HG03469 (cell line): ENCODE data around the gene SLC38A3.
A peak's percentile ranks its signal among the peaks of the same experiment; 100 is the strongest.
"Not testable (repeated sequence)": the region's sequence is repeated elsewhere in the genome, so short reads cannot be mapped to it uniquely, and the experiment has no call there.

Experiments
- ATAC-seq: cut with Tn5 transposase; IDR thresholded peaks from one replicate; pipeline ENCODE4 v1.9.1; 2021; ENCODE audit warnings: mild to moderate bottlenecking, moderate library complexity, moderate number of reproducible peaks; ENCODE audit not compliant: unreplicated experiment

SLC38A3 gene

DNA sequence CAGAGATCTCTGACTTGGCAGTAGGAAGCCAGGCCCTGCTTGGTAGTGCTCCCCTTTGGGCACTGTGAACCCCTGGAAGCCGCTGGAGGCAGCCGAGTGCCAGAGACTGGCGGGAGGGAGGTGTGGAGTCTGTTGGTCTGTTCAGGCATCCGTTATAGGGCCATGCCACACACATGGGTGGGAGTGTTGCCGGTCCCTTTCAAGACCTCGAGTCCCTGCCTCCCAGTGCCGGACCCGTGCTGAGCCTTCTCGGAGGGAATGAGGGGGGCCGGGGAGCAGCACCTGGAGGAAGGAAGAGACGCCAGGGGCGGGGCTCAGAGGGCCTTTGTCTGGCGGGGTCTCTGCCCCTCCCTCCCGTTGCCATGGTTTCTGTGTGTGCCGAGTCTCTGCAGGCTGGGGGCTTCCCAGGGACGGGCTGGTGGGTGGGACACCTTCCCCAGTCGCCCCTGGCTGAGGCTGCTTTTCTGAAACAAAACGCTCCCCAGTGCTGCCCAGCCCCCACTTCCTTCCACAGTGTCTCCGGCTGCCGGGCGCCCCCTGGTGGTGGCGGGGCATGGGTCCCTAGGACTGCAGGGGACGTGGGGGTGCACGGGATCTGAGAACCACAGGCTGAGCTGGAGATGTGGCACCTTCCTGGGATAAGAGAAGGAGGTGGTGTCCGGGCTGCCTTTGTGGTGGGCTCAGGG is 40.9 kb downstream of the SLC38A3 start:
- ATAC-seq = peak; percentile 24

DNA sequence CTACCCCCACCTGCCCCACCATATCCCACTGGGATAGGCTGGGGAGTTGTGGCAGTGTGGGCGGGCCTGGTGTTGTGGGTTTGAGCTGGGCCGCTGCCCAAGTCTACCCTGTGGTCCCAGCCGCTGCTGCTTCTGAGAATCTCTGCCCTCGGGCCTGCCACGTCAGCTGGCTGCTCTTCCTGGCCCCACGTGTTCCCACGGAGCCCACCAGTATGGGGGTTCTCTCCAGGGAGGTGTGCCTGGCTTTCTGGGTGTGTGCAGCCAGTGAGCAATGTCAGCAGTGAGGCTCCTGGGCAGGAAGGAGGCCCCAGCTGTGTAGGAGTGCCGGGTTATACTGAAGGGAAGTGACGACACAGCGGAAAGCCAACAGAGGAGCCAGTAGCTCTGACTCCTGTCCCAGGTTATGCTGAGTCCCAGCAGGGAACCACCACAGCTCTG is 41.5 kb downstream of the SLC38A3 start:
- peak; percentile 50 for ATAC-seq

DNA sequence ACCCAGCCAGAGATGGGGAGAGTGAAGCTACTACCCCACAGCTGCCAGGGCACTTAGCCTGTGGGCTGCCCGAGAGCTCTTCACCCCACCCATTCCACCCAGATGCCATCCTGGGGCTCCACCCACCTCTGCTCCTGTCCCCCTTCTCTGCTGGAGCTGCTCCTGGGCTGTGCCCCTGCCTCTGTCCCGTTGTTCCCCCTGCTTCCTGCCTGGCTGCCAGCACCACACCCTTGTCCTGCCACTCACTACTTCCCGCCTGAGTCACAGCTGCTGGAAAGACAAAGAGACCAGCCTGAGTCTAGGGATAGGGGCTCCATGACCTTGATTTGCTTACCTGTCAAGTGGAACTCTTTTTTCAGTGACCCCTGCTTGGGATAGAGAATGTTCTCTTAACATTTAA is 43.3 kb downstream of the SLC38A3 start:
- ATAC-seq = no peak

DNA sequence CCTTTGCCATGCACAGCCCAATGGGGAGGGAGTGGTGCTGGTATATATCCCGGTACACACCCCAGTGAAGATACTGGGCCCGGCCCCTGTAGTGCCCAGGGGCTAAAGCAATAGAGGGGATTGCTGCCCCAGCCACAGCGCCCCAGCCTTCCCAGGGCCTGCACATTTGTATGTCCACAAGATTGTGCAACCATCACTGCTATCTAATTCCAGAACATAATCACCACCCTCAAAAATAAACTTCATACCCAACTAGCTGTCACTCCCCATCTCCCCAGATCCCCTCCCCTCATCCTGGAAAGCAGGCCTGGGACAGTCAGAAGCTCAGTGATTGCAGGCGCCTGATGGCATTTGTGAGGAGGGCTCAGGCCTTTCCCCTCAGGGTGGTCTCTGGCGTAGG is 44.4 kb downstream of the SLC38A3 start:
- no peak for ATAC-seq

DNA sequence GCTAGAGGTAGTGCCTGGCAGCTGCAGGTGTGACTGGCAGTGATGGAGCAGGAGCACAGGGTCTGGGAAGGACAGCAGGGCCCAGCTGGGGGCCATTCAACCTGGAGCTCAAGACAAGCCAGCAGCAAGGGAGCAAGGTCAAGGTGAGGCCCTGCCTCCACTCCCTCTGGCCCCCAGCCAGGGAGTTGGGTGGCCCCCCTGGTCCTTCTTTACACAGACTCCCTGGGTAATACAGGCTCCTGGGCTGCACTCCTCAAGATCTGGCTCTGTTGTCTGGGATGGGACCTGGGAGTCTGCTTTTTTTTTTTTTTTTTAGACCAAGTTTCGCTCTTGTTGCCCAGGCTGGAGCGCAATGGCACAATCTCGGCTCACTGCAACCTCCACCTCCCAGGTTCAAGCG is 45.4 kb downstream of the SLC38A3 start:
- ATAC-seq = no peak

DNA sequence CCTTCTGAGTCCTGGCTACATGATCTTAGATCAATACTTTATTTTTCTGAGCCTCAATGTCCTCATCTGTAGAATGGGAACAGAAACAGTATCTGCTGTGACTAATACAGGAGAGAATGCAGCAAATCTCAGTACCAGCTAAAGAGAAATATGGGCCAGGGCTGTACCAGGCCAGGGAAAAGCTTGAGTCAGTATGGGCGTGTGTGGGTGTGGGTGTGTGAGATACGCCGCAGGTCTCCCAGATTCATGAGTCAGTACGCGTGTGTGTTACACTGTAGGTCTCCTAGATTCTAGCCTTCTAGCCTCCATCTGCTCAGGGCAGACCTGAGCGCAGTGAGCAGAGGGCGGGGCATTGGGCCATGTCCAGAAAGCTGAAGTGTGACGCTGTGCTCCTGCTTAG is 46.1 kb downstream of the SLC38A3 start:
- ATAC-seq = no peak

DNA sequence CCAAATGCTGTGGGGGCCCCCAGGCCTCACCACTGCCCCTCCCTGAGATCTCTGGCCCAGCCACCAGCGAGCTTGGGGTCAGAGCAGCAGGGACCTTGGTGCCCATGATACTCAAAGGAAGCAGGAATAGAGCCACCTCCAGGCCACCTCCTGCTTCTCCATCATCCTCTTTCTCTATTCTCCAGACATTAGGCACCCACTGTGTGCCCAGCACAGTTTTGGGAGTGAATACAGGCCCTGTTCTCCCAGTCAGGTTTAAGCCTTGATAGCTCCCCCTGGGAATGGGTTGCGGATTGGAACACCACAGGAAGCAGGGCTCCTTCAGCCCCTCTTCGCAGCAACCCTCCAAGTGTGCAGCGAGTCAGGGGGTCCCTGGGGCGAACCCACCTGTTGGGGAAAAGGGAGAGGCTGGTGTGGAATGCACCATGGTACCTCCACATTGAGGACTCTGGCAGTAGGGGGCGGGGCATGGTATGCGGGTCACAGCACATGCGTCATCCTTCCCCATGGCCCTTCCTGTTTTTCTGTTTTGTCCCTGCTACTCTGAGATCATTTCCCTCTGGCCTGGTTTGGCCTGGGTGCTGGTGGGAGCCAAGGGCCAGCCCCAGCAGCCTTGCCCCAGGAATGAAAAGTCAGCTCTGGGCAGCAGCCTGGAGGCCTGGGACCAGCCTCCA is 49.6 kb downstream of the SLC38A3 start:
- ATAC-seq = no peak

DNA sequence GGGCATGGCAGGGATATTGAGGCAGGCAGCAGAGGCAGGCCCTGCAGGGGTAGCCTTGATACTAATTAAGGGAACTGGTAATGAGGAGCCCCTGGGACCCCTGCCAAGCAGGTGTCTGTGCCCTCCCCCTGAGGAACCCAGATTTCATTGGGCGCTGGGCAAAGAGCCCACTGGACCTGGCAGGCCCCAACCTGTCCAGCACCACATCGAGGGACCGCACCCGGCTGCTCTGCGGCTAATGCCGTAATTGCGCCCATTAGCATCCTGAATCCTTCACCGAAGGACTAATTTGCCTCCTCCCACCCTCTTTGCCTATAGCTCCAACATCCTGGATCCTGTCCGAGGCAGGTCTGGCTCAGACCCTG is 50.2 kb downstream of the SLC38A3 start:
- ATAC-seq = no peak

DNA sequence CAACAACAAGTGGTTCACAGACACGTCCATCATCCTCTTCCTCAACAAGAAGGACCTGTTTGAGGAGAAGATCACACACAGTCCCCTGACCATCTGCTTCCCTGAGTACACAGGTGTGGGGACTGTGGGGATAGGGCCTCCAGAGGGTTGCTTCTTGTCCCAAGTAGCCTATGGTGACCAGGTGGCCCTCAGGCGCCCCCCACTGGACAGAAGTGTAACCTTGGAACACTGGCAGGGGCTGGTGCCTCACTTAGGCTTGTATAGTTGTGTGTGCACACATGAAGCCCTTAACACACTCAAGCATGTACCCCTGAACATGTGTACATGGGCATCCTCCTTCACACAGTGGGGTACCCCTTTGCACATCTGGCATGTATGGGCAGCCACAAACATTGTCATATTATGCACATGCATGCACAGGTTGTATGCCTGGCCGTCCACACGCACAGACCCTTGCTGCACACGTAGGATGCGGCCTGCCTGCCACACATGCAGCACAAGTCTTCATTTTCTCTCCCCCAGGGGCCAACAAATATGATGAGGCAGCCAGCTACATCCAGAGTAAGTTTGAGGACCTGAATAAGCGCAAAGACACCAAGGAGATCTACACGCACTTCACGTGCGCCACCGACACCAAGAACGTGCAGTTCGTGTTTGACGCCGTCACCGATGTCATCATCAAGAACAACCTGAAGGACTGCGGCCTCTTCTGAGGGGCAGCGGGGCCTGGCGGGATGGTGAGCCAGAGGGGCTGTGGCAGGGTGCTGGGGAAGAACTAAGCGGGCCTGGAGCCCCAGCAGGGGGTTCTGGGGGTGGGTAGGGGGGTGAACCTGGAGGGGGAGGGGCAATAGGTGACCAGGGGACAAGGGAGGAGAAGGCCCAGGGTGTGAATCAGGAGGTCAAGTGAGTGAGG is 52.2 kb downstream of the SLC38A3 start:
- no peak for ATAC-seq

DNA sequence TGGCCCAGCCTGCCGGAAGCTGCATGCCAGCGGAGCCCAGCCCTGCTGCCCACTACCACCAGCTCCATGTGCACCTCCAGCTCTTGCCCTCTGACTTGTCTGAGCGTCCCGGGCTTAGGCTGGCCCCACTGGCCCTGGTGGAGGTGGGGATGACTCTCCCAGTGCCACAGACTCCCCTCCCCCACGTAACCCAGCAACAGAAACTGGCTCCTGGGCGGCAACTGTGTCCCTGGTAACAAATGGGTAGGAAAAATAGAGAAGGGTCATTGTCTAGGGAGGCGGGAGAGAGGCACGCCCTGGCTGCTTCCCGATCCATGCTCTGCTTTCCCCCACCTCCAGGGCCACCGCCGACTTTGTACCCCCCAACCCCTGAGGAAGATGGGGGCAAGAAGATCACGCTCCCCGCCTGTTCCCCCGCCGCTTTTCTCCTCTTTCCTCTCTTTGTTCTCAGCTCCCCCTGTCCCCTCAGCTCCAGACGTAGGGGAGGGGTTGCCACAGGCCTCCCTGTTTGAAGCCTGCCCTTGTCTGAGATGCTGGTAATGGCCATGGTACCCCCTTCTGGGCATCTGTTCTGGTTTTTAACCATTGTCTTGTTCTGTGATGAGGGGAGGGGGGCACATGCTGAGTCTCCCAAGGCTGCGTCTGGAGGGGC is 53.1 kb downstream of the SLC38A3 start:
- no peak for ATAC-seq

DNA sequence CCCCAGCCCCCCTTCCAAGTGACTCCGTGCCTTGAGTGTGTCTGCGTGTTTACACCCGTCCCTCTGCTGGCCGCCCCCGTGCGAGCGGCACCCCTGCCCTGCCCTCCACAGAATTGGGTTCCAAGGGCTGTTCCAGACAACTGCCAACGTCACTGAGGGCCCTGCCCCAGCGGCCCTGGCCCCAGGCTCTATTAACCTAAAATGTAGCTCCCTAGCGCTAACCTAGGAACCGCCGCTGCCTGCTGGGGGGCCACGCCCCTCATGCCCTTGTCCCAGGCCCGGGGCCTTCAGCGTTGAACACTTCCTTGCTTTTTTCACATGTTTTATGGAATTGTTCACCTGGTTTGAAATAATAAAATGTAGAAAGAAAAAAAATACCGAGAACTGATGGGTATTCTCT is 53.9 kb downstream of the SLC38A3 start:
- no peak for ATAC-seq

DNA sequence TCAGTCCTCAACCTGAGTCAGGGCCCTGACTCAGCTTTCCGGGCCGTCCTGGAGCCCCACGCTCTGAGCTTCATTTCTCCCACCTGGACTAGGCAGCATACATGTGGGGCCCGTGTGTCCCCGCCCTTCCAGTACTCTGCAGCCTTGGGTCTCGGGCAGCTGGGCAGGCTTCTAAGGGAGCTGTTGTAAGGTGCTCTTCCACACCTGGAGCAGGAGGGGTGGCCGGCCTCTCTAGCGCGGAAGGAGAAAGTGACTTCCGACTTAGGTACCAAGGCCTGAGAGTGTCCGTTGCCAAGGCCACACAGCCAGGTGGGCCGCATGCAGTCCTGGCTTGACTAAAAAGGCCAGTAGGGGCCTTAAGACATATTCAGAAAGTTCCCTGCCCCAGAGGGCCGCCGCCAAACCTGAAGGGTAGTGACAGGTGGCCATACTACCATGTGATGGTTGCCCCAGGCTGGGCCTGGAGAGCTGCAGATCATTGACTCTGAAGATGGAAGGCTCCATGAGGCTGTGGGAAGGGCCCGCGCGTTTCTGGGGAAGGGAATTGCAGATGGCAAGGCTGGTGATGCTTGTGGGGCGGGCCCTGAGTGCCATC is 54.5 kb downstream of the SLC38A3 start:
- ATAC-seq = no peak

DNA sequence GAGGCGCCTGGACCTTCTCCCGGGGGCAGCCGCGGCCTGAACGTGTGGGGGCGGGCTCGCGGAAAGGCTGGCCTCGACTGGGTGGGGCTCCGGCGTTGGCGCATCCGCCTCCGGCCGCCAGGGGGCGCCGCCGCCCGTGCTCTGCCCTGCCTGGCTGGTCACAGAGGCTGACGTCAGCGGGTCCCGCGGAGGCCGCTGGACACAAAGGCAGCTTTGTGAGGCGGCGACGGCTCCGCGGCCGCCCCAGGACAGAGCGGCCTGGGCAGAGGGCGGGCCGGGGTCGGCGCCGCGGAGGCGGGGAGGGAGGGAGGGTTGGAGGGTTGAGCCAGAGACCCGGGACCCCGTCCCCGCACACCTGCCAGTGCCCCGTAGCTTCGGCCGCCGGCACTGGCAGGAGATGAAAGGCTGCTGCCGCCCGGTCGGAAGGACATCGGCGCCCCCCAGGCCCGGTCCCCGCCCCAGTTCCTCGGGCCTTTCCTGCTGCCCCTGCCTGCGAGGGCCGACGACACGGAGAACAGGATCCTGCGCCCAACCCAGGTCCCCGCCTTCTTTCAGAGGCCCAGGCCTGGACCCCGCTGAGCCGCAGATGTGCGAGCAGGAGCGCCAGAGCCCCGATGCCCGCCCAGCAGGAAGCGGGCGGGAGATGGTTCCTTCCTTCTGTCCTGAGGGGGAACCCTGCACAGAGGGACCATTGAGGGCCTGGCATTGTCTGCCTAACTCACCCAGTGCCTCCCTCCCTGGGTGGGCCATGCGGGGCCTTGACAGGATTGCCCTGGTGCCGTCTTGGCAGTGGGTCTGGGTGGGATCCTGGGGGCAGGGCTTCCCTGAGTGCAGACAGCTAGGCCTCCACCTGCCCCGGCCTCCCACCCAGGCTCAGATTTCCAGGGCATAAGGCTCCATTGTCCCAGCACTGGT is 55.2 kb downstream of the SLC38A3 start:
- ATAC-seq = no peak

DNA sequence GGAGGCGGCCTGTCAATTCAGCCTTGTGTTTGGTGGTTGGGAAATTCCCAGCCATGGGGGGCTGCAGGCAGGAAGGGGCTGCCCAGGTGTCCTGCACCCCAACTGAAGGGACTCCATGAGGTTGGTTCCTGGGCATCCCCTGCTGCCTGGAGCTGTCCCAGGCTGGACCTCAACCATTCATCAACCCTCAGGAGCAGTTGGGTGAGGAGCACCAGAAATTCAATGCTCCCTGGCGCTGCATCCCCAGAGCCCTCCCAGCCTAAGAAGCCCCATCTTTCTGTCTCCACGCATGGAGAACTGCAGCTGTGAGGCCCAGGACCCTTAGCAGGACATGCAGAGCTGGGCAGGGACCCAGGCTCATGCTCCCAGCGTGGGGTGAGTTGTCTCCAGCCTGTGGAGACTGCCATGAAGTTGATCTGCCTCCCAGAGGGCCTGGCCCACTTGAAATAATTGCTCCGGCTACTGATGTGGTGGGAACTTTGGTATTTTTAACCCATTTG is 55.9 kb downstream of the SLC38A3 start:
- ATAC-seq = no peak

DNA sequence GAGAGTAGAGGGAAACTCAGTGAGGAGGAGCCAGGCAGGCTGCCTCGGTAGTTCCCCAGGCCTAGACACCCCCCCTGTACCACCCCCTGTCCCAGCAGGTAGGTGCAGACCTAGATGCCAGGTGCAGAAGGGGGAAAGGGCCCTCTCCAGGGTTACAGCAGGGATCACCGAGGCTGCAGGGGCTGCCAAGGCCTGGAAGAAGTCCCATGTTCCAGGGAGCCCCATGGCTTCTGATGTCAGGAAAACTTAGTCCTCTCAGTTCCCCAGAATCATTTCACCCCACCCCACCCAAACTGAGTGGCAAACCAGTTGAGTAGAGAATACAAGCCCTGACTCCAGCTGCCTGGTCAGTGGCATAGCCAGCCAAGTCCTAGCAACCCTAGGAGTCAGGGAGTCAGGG is 56.4 kb downstream of the SLC38A3 start:
- ATAC-seq = no peak

DNA sequence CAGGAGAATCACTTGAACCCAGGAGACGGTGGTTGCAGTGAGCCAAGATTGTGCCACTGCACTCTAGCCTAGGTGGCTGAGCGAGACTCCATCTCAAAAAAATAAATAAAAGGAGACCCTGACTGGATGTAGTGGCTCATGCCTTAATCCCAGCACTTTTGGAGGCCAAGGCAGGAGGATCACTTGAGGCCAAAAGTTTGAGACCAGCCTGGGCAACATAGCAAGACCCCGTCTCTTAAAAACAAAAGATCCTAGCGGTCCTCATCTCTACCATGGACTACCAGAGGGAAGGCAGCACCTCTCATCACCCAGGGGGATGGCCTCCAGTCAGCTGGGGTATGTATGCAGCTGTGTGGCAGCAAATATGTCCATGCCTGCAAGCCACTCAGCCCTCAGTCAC is 57.1 kb downstream of the SLC38A3 start:
- not testable (repeated sequence) for ATAC-seq

DNA sequence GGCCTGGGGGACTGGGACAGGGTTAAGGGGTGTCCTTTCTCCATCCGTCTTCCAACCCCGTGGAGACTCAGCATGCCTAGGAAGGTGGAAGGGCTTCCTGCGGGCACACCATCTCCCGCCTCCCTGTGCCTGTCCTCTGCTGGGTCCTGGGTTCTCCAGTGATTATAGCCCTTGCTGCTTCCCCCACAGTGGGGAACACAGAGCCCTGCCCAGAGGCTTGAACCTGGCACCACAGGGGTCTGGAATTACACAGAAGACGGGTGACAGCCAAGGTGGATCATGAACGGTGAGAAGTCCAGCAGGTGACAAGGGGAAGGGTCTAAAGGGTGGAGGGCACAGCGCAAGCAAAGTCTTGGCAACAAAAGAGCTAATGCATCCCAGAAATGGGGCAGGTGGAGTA is 57.7 kb downstream of the SLC38A3 start:
- no peak for ATAC-seq

DNA sequence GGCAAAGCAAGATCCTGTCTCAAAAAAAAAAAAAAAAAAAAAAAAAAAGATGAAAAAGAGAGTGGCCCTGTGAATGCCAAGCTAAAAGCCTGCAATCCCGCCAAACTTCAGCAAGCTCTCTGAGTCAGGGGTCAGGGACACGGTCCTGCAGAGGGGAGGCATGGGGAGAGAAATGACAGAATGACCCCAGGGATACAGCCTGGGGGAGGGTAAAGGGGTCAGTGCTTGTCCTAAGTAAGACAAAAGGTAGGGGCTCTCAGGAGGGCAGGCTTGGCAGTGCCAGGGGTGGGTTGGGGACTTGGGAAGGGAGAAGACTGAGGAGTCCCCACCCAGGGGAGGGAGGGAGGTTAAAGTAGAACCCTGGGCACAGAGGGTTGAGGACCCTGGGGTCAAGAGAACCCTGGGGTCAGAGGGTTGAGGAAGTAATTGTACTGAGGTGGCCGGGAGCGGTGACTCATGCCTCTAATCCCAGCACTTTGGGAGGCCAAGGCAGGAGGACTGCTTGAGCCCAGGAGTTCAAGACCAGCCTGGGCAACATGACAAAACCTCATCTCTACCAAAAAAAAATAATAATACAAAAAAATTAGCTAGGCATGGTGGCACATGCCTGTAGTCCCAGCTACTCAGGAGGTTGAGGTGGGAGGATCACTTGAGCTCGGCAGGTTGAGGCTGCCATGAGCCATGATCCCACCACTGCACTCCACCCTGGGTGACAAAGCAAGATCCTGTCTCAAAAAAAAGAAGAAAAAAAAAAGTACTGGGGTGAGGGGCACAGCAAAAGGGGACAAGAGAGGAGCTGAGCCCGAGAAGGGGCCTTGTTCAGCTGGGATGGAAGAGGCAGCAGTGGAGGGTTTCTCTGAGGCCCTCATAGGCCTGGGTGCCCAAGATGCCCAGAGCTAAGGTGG is 58.7 kb downstream of the SLC38A3 start:
- no peak for ATAC-seq
